Stomach (tissue), 4 donors: Measurements from ENCODE around the gene NISCH.

Experiments
- EP300 ChIP-seq: sonication (generic); formaldehyde crosslinking; IDR thresholded peaks from one replicate; pipeline ENCODE4 v1.6.1; 2017; ENCODE audit warnings: antibody characterized with exemption
- TF ChIP-seq, protein P1 (sequence below), 7 experiments: fragments of 450-650 bp in 4 of 7; fragments of 200-600 bp in 3 of 7; sonication (generic) in 3 of 7; IDR thresholded peaks; one replicate each; pipeline ENCODE4 v1.5.1; 2016 to 2019; ENCODE audit warnings: antibody characterized with exemption in 7 of 7, control low read depth in 2 of 7, mild to moderate bottlenecking in 1 of 7

DNA sequence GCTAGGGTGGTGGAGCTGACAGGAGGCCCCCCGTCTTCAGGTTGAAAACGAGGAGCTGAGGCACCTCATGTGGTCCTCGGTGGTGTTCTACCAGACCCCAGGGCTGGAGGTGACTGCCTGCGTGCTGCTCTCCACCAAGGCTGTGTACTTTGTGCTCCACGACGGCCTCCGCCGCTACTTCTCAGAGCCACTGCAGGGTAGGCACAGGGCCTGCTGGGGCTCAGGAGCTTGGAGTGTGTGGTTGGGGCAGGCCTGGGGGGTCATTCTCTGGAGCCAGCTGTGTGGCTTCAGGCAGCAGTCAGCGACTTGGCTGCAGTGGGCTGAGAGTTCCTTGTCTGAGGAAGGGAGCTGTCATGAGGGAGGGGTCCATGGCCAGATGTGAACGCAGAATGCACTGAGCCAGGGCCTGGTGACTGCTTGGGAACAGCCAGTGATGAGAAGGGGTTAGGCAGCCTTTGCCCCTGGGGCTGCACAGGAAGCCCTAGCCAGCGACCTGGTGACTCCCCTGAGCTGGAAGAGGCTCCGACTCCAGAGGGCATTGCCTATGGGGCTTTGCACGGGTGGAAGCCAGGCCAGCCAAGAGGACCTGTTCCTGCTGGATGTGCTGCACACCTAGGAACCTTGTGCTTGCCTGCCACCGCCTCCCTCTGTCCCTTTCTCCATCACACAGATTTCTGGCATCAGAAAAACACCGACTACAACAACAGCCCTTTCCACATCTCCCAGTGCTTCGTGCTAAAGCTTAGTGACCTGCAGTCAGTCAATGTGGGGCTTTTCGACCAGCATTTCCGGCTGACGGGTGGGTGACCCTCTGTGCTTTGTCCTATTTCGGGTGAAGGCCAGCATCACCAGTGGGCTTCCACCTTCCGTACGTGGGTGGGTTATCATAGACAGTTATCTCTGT is 34.9 kb downstream of the NISCH start:
- TF ChIP-seq, protein P1, sequence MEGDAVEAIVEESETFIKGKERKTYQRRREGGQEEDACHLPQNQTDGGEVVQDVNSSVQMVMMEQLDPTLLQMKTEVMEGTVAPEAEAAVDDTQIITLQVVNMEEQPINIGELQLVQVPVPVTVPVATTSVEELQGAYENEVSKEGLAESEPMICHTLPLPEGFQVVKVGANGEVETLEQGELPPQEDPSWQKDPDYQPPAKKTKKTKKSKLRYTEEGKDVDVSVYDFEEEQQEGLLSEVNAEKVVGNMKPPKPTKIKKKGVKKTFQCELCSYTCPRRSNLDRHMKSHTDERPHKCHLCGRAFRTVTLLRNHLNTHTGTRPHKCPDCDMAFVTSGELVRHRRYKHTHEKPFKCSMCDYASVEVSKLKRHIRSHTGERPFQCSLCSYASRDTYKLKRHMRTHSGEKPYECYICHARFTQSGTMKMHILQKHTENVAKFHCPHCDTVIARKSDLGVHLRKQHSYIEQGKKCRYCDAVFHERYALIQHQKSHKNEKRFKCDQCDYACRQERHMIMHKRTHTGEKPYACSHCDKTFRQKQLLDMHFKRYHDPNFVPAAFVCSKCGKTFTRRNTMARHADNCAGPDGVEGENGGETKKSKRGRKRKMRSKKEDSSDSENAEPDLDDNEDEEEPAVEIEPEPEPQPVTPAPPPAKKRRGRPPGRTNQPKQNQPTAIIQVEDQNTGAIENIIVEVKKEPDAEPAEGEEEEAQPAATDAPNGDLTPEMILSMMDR (IDR thresholded peaks at IDR 0.05), result no peak
- no peak for TF ChIP-seq EP300
